Heart left ventricle (tissue), 16 donors: ENCODE results near the gene TLX2. TPM values are rescaled to one million over a fixed set of nuclear protein-coding genes. Genes with fewer than 3 reads are reported as not detected.

Experiments
- ATAC-seq, 4 donors: fragments of 200-7000 bp; cut with Tn5 transposase; one replicate each; pipeline ENCODE4 v1.9.1; 2020 to 2022; ENCODE audit warnings: moderate library complexity in 4 of 4, mild to moderate bottlenecking in 3 of 4, moderate number of reproducible peaks in 1 of 4
- DNase-seq, 5 donors: peaks; one replicate each; pipeline ENCODE4 v3.0.0-alpha.2; 2020
- H3K27ac ChIP-seq, 12 donors: fragments of 200-600 bp; sonication (generic) in 4 of 12; one replicate each; pipeline versions ENCODE4 v1.5.0 to v1.8.0; 2016 to 2022; ENCODE audit warnings: mild to moderate bottlenecking in 2 of 12
- H3K27me3 ChIP-seq, 9 donors: fragments of 200-600 bp; sonication (generic) in 2 of 9; one replicate each; pipeline versions ENCODE4 v1.5.1 to v1.8.0; 2016 to 2022; ENCODE audit warnings: mild to moderate bottlenecking in 3 of 9
- H3K36me3 ChIP-seq, 9 donors: fragments of 200-600 bp; sonication (generic) in 2 of 9; one replicate each; pipeline versions ENCODE4 v1.5.0 to v1.8.0; 2018 to 2022; ENCODE audit warnings: mild to moderate bottlenecking in 2 of 9
- H3K4me1 ChIP-seq, 12 donors: fragments of 200-600 bp; sonication (generic) in 4 of 12; one replicate each; pipeline versions ENCODE4 v1.5.0 to v1.8.0; 2016 to 2022; ENCODE audit warnings: mild to moderate bottlenecking in 3 of 12
- H3K4me3 ChIP-seq, 12 donors: fragments of 200-600 bp; sonication (generic) in 4 of 12; one replicate each; pipeline versions ENCODE4 v1.5.0 to v1.8.0; 2017 to 2022; ENCODE audit warnings: mild to moderate bottlenecking in 9 of 12, moderate library complexity in 4 of 12
- H3K9me3 ChIP-seq, 12 donors: fragments of 200-600 bp; sonication (generic) in 4 of 12; one replicate each; pipeline versions ENCODE4 v1.5.0 to v1.8.0; 2016 to 2022; ENCODE audit warnings: mild to moderate bottlenecking in 1 of 12
- POLR2A ChIP-seq, 2 donors: fragments of 450-650 bp; IDR thresholded peaks; one replicate each; pipeline ENCODE4 v1.6.1; 2017; ENCODE audit warnings: antibody characterized with exemption in 2 of 2, mild to moderate bottlenecking in 2 of 2, moderate library complexity in 2 of 2
- WGBS, 4 donors: extraction: QIAGEN DNeasy Blood & Tissue Kit in 2 of 4; methylation state at CpG; one replicate each; pipeline versions ENCODE4 v1.1.5 to v1.1.7; 2013 to 2018; 5-methylcytosine and 5-hydroxymethylcytosine counted together
- intact Hi-C, 10 donors: fragments of 100-400 bp; cut with DNase I; formaldehyde crosslinking; loops; one replicate each; pipeline versions ENCODE4 v1.11.1 to v1.14.2; 2022
- polyA plus RNA-seq, 2 donors: library from polyadenylated mRNA; stranded (reverse); fragments of 200-250 nt; gene quantifications; one replicate each; pipeline ENCODE4 v1.2.3, GENCODE V29; 2013
- total RNA-seq, 9 donors: library from RNA; depleted of rRNA in 2 of 9; stranded (reverse); fragments of >200 nt in 2 of 9; fragmentation: NEBNext Ultra II Directional in 3 of 9; extraction: Animal tissue kit (Norgen Biotek cat#: 25700) in 3 of 9; gene quantifications; one replicate each; pipeline versions ENCODE4 v1.1.0 to v1.2.4, GENCODE V29; 2016 to 2023
- TF ChIP-seq, protein P1 (sequence below), 12 donors: fragments of 200-600 bp; sonication (generic) in 4 of 12; IDR thresholded peaks; one replicate each; pipeline versions ENCODE4 v1.5.0 to v1.8.0; 2018 to 2022; ENCODE audit warnings: antibody characterized with exemption in 12 of 12, mild to moderate bottlenecking in 5 of 12
- donor health status: ischemic (EF 13 %, LVEDD 7.1; RV severe dilation, severe dysfunction).
- donor health status: healthy with polysubstance abuse.
- donor health status: DM: no; HTN: yes; CAD: no.
- donor health status: DM: no; HTN: no; CAD: no.
- donor health status: ischemic (EF 25% LVEDD 6.9; RV normal size, moderate dysfunction).
- donor health status: ischemic (EF 25% LVEDD 5.7; RV mildly dilated, moderate dysfunction).
- donor health status: healthy.
- donor health status: DM: yes; HTN: yes; CAD: no.
- donor health status: ischemic (EF 35%, LVEDD 5.7; RV mildly dilated, moderate dysfunction).
- donor health status: nonischemic (EF 11% LVEDD 7.7; RV severe dilation, severe dysfunction).
- donor health status: DM: yes; HTN: yes; CAD: no.
- donor health status: PGD.
- donor health status: ischemic (EF 29% LVEDD 5.4; RV normal size, mild dysfunction).
- donor health status: nonischemic (EF 23%, LVEDD 6.1; RV moderate dilation, normal function).

The TLX2 gene
- total and polyA plus RNA-seq, 11 donors, result not detected

DNA sequence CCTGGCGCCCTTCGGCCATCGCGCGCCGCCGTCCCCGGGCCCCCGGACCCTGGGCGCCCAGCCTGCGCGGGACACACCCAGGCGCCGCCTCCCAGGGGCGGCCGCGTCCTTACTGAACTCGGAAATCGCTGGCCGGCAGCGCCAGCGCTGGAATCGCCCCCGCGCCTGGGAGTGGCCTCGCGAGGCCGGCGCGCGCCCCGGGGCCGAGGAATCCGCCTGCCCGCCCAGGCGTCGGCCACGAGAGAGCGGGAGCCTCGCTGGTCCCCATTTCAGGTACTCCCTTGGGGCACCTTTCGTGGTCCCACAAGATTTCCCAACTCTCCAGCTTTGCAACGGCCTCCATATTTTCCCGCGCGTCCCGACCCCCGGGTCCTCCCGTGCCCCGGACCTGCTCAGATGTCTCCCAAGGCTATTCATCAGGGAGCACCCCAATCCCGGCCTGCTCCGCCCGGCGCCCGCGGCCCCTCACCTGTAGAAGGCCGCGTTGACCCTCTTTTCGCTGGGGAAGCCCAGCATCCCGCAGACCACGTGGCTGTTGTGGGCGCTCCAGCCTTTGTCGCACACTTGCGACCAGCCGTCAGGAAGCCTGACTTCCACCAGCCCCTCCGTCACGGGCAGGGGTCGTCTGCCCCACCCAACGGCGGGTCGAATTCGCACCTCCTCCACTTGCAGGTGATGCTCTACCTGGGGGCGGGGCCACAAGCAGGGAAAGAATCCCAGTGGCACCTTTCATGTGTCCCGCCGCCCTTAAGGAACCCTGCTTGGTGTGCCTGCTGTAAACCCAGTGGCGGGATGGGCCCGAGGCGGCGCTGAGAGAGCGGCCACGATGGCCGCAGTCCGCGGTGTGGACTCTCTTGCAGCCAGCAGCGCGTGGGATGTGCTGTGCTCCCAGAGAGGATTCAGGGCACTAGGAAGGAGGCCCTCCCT is 34.9 kb downstream of the TLX2 start:
- peaks cover 0 to 3% (median 0%) of the 10 kb centered on the region in 9 donors for H3K36me3 ChIP-seq
- peak; percentile 82 to 90 (median 84) for DNase-seq
- WGBS, 4 donors, result 4 to 10% (median 6%) methylated on average over 55 to 85 of the region's 85 CpGs
- H3K4me1 ChIP-seq, result peaks cover 0 to 38% (median 24%) of the 10 kb centered on the region in 12 donors
- peak; percentile 35 to 92 (median 89) for ATAC-seq
- peak in 1 of 2 donors; percentile 60 for TF ChIP-seq POLR2A (IDR thresholded peaks at IDR 0.05)
- TF ChIP-seq, protein P1, sequence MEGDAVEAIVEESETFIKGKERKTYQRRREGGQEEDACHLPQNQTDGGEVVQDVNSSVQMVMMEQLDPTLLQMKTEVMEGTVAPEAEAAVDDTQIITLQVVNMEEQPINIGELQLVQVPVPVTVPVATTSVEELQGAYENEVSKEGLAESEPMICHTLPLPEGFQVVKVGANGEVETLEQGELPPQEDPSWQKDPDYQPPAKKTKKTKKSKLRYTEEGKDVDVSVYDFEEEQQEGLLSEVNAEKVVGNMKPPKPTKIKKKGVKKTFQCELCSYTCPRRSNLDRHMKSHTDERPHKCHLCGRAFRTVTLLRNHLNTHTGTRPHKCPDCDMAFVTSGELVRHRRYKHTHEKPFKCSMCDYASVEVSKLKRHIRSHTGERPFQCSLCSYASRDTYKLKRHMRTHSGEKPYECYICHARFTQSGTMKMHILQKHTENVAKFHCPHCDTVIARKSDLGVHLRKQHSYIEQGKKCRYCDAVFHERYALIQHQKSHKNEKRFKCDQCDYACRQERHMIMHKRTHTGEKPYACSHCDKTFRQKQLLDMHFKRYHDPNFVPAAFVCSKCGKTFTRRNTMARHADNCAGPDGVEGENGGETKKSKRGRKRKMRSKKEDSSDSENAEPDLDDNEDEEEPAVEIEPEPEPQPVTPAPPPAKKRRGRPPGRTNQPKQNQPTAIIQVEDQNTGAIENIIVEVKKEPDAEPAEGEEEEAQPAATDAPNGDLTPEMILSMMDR (IDR thresholded peaks at IDR 0.05), result peak in 2 of 12 donors; percentile 16
- H3K27me3 ChIP-seq, result peaks cover 0 to 6% (median 0%) of the 10 kb centered on the region in 9 donors
- intact Hi-C loops, result loop anchor here in 1 of 10 donors (2.0 kb wide), 1 partner anchor 18 kb away; no protein-coding TSS in a partner anchor
- no peaks in the 10 kb centered on the region for H3K9me3 ChIP-seq
- peak overlapping the region; percentile 43 to 79 (median 60) for H3K4me3 ChIP-seq
- peak overlapping the region; percentile 51 to 91 (median 84) for H3K27ac ChIP-seq

DNA sequence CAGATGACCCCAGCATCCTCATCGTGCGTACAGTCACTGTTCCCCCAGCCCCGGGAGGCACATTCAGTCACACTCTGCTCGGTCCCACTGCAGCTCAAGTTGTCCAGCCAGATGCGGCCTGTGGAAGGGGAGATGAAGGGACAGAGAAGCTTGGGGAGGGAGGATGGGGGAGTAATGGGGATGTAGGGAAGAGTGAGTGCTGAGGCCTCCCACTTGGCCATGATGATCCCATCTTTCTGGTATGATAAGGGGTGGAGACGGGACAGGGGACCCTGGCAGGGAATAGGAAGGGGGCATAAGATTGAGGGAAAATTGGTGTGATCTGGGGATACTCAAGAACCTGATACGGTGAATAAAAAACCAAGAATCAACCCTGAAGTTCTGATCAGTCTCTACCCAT is 36.0 kb downstream of the TLX2 start:
- no peak for ATAC-seq
- 86 to 91% (median 87%) methylated on average over 7 of the region's 7 CpGs for WGBS, 4 donors
- H3K27ac ChIP-seq, result no peak overlapping the region
- intact Hi-C loops, result no loop called here
- H3K4me1 ChIP-seq, result peaks cover 0 to 41% (median 27%) of the 10 kb centered on the region in 12 donors
- no peaks in the 10 kb centered on the region for H3K9me3 ChIP-seq
- peaks cover 0 to 3% (median 0%) of the 10 kb centered on the region in 9 donors for H3K36me3 ChIP-seq
- peaks cover 0 to 7% (median 0%) of the 10 kb centered on the region in 9 donors for H3K27me3 ChIP-seq
- no peak for TF ChIP-seq POLR2A (IDR thresholded peaks at IDR 0.05)
- TF ChIP-seq, protein P1 (IDR thresholded peaks at IDR 0.05), result no peak
- no peak for DNase-seq
- no peak overlapping the region for H3K4me3 ChIP-seq

GRCh38 chr2:74551530-74551929 is 37.3 kb downstream of the TLX2 start:
- ATAC-seq (no peak), DNase-seq (no peak)
- no peak overlapping the region for H3K4me3 ChIP-seq
- TF ChIP-seq POLR2A (IDR thresholded peaks at IDR 0.05), result no peak
- TF ChIP-seq, protein P1 (IDR thresholded peaks at IDR 0.05), result no peak
- peaks cover 0 to 45% (median 28%) of the 10 kb centered on the region in 12 donors for H3K4me1 ChIP-seq
- H3K27me3 ChIP-seq, result peaks cover 0 to 7% (median 0%) of the 10 kb centered on the region in 9 donors
- H3K9me3 ChIP-seq, result no peaks in the 10 kb centered on the region
- no peak overlapping the region for H3K27ac ChIP-seq
- H3K36me3 ChIP-seq, result peaks cover 0 to 6% (median 0%) of the 10 kb centered on the region in 9 donors
- intact Hi-C loops, result no loop called here
